T-helper 17 cell (primary cell): ENCODE data around the gene RAB11FIP4. TPM values are rescaled to one million over a fixed set of nuclear protein-coding genes. Genes with fewer than 3 reads are reported as not detected.

Experiments
- ATAC-seq: fragments of 150-1000 bp; cut with Tn5 transposase; 2 replicates; pipeline ENCODE4 v1.10.0; 2021; ENCODE audit warnings: mild to moderate bottlenecking, moderate library complexity
- DNase-seq, 3 donors: peaks; one replicate each; pipeline versions ENCODE4 v3.0.0 to v3.0.0-alpha.2; 2020 to 2021
- H3K9me3 ChIP-seq: one replicate; pipeline ENCODE4 v1.7.0; 2013; ENCODE audit warnings: low read length, mild to moderate bottlenecking; ENCODE audit not compliant: control insufficient read depth, poor library complexity, severe bottlenecking
- H3K27ac Mint-ChIP-seq: one replicate; pipeline ENCODE4 v1.8.0; 2022; ENCODE audit warnings: mild to moderate bottlenecking, moderate library complexity, mixed read lengths
- H3K27me3 Mint-ChIP-seq: one replicate; pipeline ENCODE4 v1.8.0; 2022; ENCODE audit warnings: mixed read lengths
- H3K36me3 Mint-ChIP-seq: one replicate; pipeline ENCODE4 v1.8.0; 2022; ENCODE audit warnings: low read depth, mixed read lengths
- H3K4me1 Mint-ChIP-seq: one replicate; pipeline ENCODE4 v1.8.0; 2022; ENCODE audit warnings: mild to moderate bottlenecking, mixed read lengths
- H3K4me3 Mint-ChIP-seq: one replicate; pipeline ENCODE4 v1.8.0; 2022; ENCODE audit warnings: mild to moderate bottlenecking, moderate library complexity, mixed read lengths
- total RNA-seq, 4 donors: library from RNA in 2 of 4; stranded (reverse) in 2 of 4; gene quantifications; one replicate each; pipeline ENCODE4 v1.2.3 and lab custom pipeline; 2022 to 2026

The RAB11FIP4 gene
- total RNA-seq, 2 donors from 2014 or later = 47.4 to 61.9 TPM

DNA sequence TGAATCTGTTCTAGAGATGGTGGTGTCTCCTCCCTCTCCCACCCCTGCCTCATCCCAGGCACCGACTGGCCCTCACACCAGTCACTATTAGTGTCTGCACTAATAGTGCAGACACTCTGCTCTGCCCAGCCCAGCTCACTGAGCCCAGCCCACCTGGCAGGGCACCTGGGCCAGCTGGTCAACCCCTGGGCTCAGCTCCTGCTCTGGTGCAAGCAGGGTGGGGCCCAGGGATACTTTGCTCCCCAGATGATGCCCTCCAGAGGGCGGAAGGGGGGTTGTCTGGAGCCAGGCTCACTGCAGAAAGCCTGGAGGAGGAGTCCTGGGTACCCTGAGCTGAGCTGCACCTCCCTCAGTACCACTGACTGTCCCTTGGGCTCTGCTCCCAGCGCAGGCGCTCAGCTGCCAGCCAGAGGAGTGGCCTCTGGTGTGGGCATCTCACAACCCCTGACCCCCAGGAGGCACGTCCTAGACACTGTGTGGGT, 14.5 kb downstream of the RAB11FIP4 start:
- ATAC-seq (no peak), DNase-seq (no peak)
- Mint-ChIP-seq H3K27ac (no peak overlapping the region), H3K4me1 (peaks cover 8% of the 10 kb centered on the region), H3K36me3 (peaks cover 2% of the 10 kb centered on the region), H3K27me3 (peaks cover 15% of the 10 kb centered on the region), H3K4me3 (no peak overlapping the region)
- no peaks in the 10 kb centered on the region for H3K9me3 ChIP-seq

DNA sequence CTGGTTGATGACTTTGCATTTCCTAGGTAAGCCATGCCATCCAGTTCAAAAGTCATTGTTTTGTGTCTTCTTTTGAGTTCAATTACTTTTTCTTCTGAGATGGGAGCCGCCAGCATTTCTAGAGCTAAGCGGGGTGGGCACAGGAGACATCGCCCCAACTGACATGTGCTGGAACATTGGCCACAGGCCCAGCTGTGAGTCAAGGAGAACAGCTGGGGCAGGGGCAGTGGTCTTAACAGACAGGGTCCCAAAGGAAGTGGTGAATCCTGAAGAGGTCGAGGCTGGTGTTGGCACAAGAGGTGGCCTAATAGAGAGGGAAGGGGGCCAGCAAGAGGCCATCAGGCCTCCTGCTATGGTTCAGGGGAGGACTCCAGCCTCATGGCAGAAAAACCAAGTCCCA, 17.1 kb downstream of the RAB11FIP4 start:
- ATAC-seq = no peak

DNA sequence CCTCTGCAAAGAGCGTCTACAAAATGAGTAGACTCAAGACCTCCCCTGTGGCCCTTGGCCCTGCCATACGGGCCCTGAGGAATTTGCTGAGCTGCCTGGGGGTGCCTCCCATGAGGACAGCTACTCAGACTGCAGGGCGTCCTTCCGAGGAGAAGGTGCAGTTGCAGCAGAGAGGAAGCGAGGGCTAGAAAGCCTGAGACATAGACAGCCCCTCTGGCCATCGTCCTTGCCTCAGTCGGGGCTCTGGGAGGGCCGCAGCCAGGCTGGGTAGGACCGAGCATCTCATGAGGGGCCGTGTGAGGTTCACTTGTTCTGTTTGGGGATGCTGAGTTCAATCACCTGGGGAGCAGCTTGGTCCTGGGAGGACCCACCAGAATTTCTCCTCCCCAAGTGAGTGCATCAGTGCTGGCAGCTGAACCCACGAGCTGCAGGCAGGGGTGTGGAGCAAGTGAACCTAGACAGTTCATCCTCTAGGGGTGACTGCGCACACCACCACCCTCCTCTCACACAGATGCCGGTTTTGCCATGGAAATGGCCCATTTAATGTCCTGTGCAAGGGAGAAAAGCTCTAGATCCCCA, 20.3 kb downstream of the RAB11FIP4 start:
- no peak for DNase-seq
- H3K4me1 Mint-ChIP-seq = peaks cover 4% of the 10 kb centered on the region
- H3K27me3 Mint-ChIP-seq = peaks cover 20% of the 10 kb centered on the region
- no peak for ATAC-seq
- H3K9me3 ChIP-seq = no peaks in the 10 kb centered on the region
- no peak overlapping the region for H3K4me3 Mint-ChIP-seq
- no peak overlapping the region for H3K27ac Mint-ChIP-seq
- H3K36me3 Mint-ChIP-seq = peaks cover 2% of the 10 kb centered on the region

More for the DNA sequence above, 17.1 kb downstream of the RAB11FIP4 start:
- Mint-ChIP-seq H3K4me1 (peaks cover 8% of the 10 kb centered on the region), H3K27ac (no peak overlapping the region), H3K36me3 (peaks cover 2% of the 10 kb centered on the region), H3K4me3 (no peak overlapping the region), H3K27me3 (peaks cover 17% of the 10 kb centered on the region)
- no peak for DNase-seq
- H3K9me3 ChIP-seq = no peaks in the 10 kb centered on the region

- H3K9me3 ChIP-seq = no peaks in the 10 kb centered on the region
- ATAC-seq (no peak), DNase-seq (no peak)
- H3K4me1 Mint-ChIP-seq = peaks cover 2% of the 10 kb centered on the region
- H3K4me3 Mint-ChIP-seq = no peak overlapping the region
- peaks cover 17% of the 10 kb centered on the region for H3K27me3 Mint-ChIP-seq
- H3K36me3 Mint-ChIP-seq = peaks cover 2% of the 10 kb centered on the region
- no peak overlapping the region for H3K27ac Mint-ChIP-seq
Measured at GRCh38 chr17:31412511-31412910, 21.0 kb downstream of the RAB11FIP4 start.

- DNase-seq (no peak), ATAC-seq (no peak)
- Mint-ChIP-seq H3K27me3 (peaks cover 16% of the 10 kb centered on the region), H3K36me3 (peaks cover 2% of the 10 kb centered on the region), H3K4me1 (peaks cover 2% of the 10 kb centered on the region), H3K27ac (no peak overlapping the region), H3K4me3 (no peak overlapping the region)
- no peaks in the 10 kb centered on the region for H3K9me3 ChIP-seq
Measured at GRCh38 chr17:31413081-31413799, 21.8 kb downstream of the RAB11FIP4 start.

- peaks cover 2% of the 10 kb centered on the region for H3K4me1 Mint-ChIP-seq
- H3K36me3 Mint-ChIP-seq = peaks cover 4% of the 10 kb centered on the region
- H3K9me3 ChIP-seq = no peaks in the 10 kb centered on the region
- DNase-seq (no peak), ATAC-seq (no peak)
- H3K4me3 Mint-ChIP-seq = no peak overlapping the region
- no peak overlapping the region for H3K27ac Mint-ChIP-seq
- H3K27me3 Mint-ChIP-seq = peaks cover 10% of the 10 kb centered on the region
Measured at GRCh38 chr17:31413874-31414549, 22.5 kb downstream of the RAB11FIP4 start.

GRCh38 chr17:31414550-31414918, 23.1 kb downstream of the RAB11FIP4 start:
- Mint-ChIP-seq H3K4me3 (no peak overlapping the region), H3K36me3 (peaks cover 4% of the 10 kb centered on the region), H3K4me1 (peaks cover 2% of the 10 kb centered on the region), H3K27me3 (peaks cover 10% of the 10 kb centered on the region), H3K27ac (no peak overlapping the region)
- DNase-seq (no peak), ATAC-seq (no peak)
- no peaks in the 10 kb centered on the region for H3K9me3 ChIP-seq

- peaks cover 2% of the 10 kb centered on the region for H3K4me1 Mint-ChIP-seq
- no peak for DNase-seq
- peaks cover 8% of the 10 kb centered on the region for H3K27me3 Mint-ChIP-seq
- H3K36me3 Mint-ChIP-seq = peaks cover 3% of the 10 kb centered on the region
- H3K4me3 Mint-ChIP-seq = no peak overlapping the region
- peak overlapping the region; percentile 24 for H3K27ac Mint-ChIP-seq
- no peaks in the 10 kb centered on the region for H3K9me3 ChIP-seq
- no peak for ATAC-seq
Measured at GRCh38 chr17:31415004-31415454, 23.6 kb downstream of the RAB11FIP4 start.

DNA sequence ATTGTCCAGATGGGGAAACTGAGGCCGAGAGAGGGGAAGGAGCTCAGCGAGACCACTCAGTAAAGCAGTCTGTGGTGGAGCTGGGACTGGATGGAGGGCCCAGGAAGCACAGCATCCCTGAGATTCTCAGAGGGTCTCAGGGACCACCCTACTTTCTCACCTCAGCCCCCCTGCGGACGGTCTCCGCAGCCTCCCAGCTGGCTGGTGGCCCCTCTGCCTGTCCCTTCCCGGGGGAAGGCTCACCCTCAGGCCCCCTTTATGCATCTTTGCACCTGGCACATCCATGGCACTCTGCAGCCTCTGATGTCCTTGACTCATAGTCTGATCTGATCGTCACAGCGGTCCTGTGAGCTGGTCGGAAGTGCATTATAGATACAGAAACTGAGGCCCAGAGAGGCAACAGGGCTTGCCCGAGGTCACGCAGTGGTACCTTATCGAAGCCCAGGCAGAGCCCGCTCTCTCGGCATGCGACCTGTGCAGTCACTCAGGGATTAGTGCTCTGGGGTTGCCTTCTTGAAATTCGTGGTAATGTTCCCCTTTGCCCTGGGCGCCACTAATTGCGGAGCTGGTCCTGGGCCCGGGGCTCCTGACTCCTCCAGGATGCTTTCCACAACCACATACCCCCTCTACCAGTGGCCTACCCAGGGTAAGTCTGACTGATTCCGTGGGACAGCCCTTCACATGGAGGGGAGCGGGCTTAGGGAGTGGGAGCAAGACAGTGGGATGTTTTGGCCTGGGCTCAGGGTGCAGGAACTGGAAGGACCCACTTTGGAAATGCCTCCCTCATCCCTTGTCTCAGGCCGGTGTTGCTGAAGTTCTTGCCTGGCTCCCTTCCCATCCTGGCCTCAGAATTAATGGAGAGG, 24.4 kb downstream of the RAB11FIP4 start:
- no peak for DNase-seq
- H3K9me3 ChIP-seq = no peaks in the 10 kb centered on the region
- no peak overlapping the region for H3K27ac Mint-ChIP-seq
- H3K36me3 Mint-ChIP-seq = peaks cover 2% of the 10 kb centered on the region
- no peak for ATAC-seq
- H3K4me3 Mint-ChIP-seq = no peak overlapping the region
- peaks cover 2% of the 10 kb centered on the region for H3K4me1 Mint-ChIP-seq
- H3K27me3 Mint-ChIP-seq = peaks cover 5% of the 10 kb centered on the region

DNA sequence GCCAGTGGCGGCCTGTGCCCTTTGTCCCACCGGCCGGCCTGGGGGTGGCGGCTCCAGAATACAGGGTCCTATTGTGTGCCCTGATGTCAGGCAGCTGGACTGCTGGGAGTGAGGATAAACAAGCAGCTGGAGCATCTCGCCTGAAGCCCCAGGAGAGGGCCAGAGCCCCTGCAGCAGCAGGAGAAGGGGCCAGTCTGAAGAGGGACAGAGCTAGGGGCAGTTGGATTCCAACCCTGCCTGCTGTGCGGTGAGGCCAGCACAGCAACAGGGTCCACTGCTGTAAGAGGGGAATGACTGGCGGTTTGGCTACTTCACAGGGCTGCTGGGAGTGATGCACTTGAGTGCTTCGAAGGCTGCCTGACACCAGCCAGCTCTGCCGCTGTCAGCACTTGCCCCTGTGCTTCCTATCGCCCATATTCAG, 25.0 kb downstream of the RAB11FIP4 start:
- Mint-ChIP-seq H3K4me3 (no peak overlapping the region), H3K27ac (no peak overlapping the region), H3K4me1 (peaks cover 2% of the 10 kb centered on the region), H3K36me3 (peaks cover 2% of the 10 kb centered on the region), H3K27me3 (peaks cover 5% of the 10 kb centered on the region)
- no peaks in the 10 kb centered on the region for H3K9me3 ChIP-seq
- DNase-seq (no peak), ATAC-seq (no peak)

DNA sequence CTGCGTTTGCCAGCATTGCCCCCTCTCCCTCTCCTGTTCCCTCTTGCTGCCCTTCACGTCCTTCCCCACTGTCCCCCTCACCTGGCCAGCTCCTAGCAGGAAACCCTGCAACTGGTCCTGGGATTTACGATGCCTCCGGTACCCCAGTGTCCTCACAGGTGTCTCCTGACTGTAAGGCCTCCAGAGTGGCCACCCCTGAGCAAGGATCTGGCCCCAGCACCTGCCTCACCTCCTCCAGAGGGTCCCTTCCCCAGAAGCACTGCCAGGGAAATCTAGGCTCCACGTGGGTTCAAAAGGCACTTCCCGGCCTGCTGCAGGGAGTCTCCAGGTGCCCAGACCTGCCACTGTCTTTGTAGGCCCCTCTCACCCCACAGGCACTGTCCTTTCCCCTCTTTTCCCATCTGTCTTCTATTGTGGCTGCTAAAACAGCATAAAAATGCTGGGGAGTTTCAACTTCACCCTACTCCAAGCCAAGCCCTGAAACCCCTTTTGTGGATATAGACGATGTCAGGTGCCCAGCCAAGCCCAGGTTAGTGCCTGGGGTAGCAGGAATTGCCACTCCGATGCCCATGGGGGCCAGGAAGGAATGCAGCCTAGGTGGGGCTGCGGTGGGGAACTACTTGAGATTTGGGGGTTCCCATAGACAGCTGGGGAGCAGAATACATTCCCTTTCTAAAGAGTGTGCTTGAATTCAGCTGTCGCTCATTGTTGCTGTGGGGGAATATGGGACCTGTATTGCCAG, 25.7 kb downstream of the RAB11FIP4 start:
- ATAC-seq = no peak
- peaks cover 5% of the 10 kb centered on the region for H3K27me3 Mint-ChIP-seq
- H3K4me3 Mint-ChIP-seq = no peak overlapping the region
- DNase-seq = no peak
- peaks cover 2% of the 10 kb centered on the region for H3K36me3 Mint-ChIP-seq
- H3K4me1 Mint-ChIP-seq = peaks cover 2% of the 10 kb centered on the region
- peak overlapping the region; percentile 19 for H3K27ac Mint-ChIP-seq
- H3K9me3 ChIP-seq = no peaks in the 10 kb centered on the region

GRCh38 chr17:31418773-31419350, 27.4 kb downstream of the RAB11FIP4 start:
- Mint-ChIP-seq H3K36me3 (peaks cover 2% of the 10 kb centered on the region), H3K27ac (no peak overlapping the region), H3K27me3 (peaks cover under 1% of the 10 kb centered on the region), H3K4me3 (no peak overlapping the region), H3K4me1 (peaks cover 2% of the 10 kb centered on the region)
- no peaks in the 10 kb centered on the region for H3K9me3 ChIP-seq
- ATAC-seq (no peak), DNase-seq (no peak)
